ENCODE data around the gene GUCA1C.

GRCh38 chr3:108951820-108952501 lies 1.7 kb downstream of the GUCA1C start:
- TF ChIP-seq FOXM1 (IDR thresholded peaks at IDR 0.05; ENCODE audit: borderline replicate concordance): no peak
- no peak for TF ChIP-seq HDGF (IDR thresholded peaks at IDR 0.05; ENCODE audit: borderline replicate concordance)
- TF ChIP-seq ELF4 (IDR thresholded peaks at IDR 0.05): no peak
- TF ChIP-seq SUZ12 (IDR thresholded peaks at IDR 0.05): no peak
- TF ChIP-seq PKNOX1 (IDR thresholded peaks at IDR 0.05): no peak
- TF ChIP-seq L3MBTL2 (conservative IDR thresholded peaks at IDR 0.05): no peak
- no peak for TF ChIP-seq SP1 (IDR thresholded peaks at IDR 0.05)
- TF ChIP-seq TARDBP (IDR thresholded peaks at IDR 0.05): no peak
- no peak for TF ChIP-seq ZNF384 (IDR thresholded peaks at IDR 0.05)
- TF ChIP-seq BHLHE40 (IDR thresholded peaks at IDR 0.05; ENCODE audit: borderline replicate concordance): no peak
- TF ChIP-seq NFRKB (IDR thresholded peaks at IDR 0.05): no peak
- TF ChIP-seq FOXA1 (IDR thresholded peaks at IDR 0.05): no peak
- TF ChIP-seq FOXK2 (IDR thresholded peaks at IDR 0.05): no peak
- TF ChIP-seq ARNT (IDR thresholded peaks at IDR 0.05): no peak

All from HEK293T (cell line).